Endothelial cell (in vitro differentiated cells): Measurements from ENCODE around the gene ACBD6. TPM values are rescaled to one million over a fixed set of nuclear protein-coding genes. Genes with fewer than 3 reads are reported as not detected.

Experiments
- DNase-seq: peaks from one replicate; pipeline ENCODE4 v3.0.0; 2021; ENCODE audit warnings: low spot score
- H3K27ac Mint-ChIP-seq: one replicate; pipeline ENCODE4 v1.8.0; 2021; ENCODE audit warnings: mixed read lengths, inconsistent platforms; ENCODE audit not compliant: unreplicated experiment
- H3K27me3 Mint-ChIP-seq: one replicate; pipeline ENCODE4 v1.8.0; 2021; ENCODE audit warnings: mild to moderate bottlenecking, moderate library complexity, mixed read lengths, inconsistent platforms; ENCODE audit not compliant: unreplicated experiment
- H3K36me3 Mint-ChIP-seq: one replicate; pipeline ENCODE4 v1.8.0; 2021; ENCODE audit warnings: mild to moderate bottlenecking, low read depth, mixed read lengths, inconsistent platforms; ENCODE audit not compliant: unreplicated experiment
- H3K4me1 Mint-ChIP-seq: one replicate; pipeline ENCODE4 v1.8.0; 2021; ENCODE audit warnings: mild to moderate bottlenecking, mixed read lengths, inconsistent platforms; ENCODE audit not compliant: unreplicated experiment
- H3K4me3 Mint-ChIP-seq: one replicate; pipeline ENCODE4 v1.8.0; 2021; ENCODE audit warnings: mild to moderate bottlenecking, mixed read lengths, inconsistent platforms; ENCODE audit not compliant: unreplicated experiment
- H3K9me3 Mint-ChIP-seq: one replicate; pipeline ENCODE4 v1.8.0; 2021; ENCODE audit warnings: mixed read lengths, inconsistent platforms; ENCODE audit not compliant: unreplicated experiment
- total RNA-seq: library from RNA; stranded (reverse); fragmentation: NEBNext Ultra II Directional; extraction: Animal tissue kit (Norgen Biotek cat#: 25700); gene quantifications from one replicate; pipeline ENCODE4 v1.2.1, GENCODE V29; 2021; ENCODE audit not compliant: unreplicated experiment
- TF ChIP-seq, protein P1 (sequence below): fragments of 200-600 bp; sonication (generic); IDR thresholded peaks from one replicate; pipeline ENCODE4 v1.5.0; 2021; ENCODE audit warnings: antibody characterized with exemption; ENCODE audit not compliant: unreplicated experiment

ACBD6 gene
- total RNA-seq, 1 donor from 2014 or later, result 46.5 TPM

DNA sequence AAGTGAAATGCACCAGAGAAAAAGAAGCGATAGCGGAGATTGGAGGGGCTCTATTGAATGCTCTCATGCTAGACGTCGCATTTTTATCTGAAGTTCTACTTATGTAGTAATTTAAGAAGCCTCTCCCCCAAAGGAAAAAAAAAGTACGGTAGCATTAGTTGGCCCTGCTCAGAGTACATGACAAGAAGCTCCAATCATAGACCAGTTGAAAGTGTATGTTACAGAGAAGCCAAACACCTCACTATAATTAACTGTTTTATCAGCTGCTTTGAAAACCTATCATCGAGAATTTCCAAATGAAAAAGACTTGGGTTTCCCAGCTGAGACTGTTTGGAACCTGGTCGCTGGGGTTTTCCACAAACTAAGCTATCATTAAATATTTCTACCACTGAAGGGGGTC, 36.8 kb upstream of the ACBD6 start:
- Mint-ChIP-seq H3K9me3 (no peaks in the 10 kb centered on the region), H3K4me1 (peaks cover 3% of the 10 kb centered on the region), H3K4me3 (no peak overlapping the region), H3K27me3 (no peaks in the 10 kb centered on the region), H3K36me3 (no peaks in the 10 kb centered on the region), H3K27ac (no peak overlapping the region)
- no peak for DNase-seq
- TF ChIP-seq, protein P1, sequence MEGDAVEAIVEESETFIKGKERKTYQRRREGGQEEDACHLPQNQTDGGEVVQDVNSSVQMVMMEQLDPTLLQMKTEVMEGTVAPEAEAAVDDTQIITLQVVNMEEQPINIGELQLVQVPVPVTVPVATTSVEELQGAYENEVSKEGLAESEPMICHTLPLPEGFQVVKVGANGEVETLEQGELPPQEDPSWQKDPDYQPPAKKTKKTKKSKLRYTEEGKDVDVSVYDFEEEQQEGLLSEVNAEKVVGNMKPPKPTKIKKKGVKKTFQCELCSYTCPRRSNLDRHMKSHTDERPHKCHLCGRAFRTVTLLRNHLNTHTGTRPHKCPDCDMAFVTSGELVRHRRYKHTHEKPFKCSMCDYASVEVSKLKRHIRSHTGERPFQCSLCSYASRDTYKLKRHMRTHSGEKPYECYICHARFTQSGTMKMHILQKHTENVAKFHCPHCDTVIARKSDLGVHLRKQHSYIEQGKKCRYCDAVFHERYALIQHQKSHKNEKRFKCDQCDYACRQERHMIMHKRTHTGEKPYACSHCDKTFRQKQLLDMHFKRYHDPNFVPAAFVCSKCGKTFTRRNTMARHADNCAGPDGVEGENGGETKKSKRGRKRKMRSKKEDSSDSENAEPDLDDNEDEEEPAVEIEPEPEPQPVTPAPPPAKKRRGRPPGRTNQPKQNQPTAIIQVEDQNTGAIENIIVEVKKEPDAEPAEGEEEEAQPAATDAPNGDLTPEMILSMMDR, result no peak

DNA sequence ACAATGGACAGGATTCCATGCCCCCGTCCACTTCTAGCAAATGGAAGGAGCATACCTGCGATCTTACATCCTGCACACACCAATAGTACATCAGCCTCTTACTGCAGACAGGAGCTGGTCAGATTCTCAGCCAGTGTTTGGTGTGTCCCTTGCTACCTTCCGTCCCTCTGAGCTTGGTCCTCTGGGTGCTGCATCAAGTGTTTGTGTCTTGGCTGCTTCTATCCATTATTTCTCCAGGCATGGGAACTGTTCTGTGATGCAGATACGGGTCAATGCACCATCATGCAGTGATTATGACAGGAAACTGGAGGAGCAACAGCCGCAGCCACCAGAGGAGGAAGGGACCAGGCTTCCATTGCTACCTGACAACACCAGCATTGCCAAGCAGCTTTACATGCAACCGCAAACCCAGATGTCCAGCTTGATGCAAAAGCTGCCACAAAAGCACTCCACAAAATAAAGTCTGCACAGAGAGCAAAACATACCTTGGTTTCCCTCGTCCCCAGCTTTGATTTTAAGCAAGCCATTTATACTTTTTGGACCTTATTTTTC, 34.5 kb upstream of the ACBD6 start:
- H3K36me3 Mint-ChIP-seq, result no peaks in the 10 kb centered on the region
- no peaks in the 10 kb centered on the region for H3K27me3 Mint-ChIP-seq
- no peak overlapping the region for H3K27ac Mint-ChIP-seq
- DNase-seq, result no peak
- no peaks in the 10 kb centered on the region for H3K9me3 Mint-ChIP-seq
- peaks cover 15% of the 10 kb centered on the region for H3K4me1 Mint-ChIP-seq
- TF ChIP-seq, protein P1, result no peak
- H3K4me3 Mint-ChIP-seq, result no peak overlapping the region

DNA sequence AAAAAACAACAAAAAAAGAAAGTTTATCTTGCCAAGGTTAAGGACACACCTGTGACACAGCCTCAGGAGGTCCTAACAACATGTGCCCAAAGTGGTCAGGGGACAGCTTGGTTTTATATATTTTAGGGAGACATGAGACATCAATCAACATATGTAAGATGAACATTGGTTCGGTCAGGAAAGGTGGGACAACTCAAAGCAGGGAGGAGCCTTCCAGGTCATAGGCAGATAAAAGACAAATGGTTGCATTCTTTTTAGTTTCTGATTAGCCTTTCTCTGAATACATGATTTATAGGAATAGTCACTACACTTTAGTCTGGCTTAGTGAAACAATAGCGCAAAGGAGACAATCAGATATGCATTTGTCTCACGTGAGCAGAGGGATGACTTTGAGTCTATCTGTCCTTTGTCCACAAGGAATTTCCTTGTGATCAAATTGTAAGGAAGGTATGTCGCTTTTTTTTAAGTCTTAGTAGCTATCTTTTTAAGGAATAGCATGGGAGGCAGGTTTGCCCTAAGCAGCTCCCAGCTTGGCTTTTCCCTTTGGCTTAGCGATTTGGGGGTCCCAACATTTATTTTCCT, 33.1 kb upstream of the ACBD6 start:
- TF ChIP-seq, protein P1, result no peak
- no peaks in the 10 kb centered on the region for H3K9me3 Mint-ChIP-seq
- peaks cover 18% of the 10 kb centered on the region for H3K4me1 Mint-ChIP-seq
- H3K27ac Mint-ChIP-seq, result no peak overlapping the region
- no peaks in the 10 kb centered on the region for H3K27me3 Mint-ChIP-seq
- DNase-seq, result no peak
- no peaks in the 10 kb centered on the region for H3K36me3 Mint-ChIP-seq
- H3K4me3 Mint-ChIP-seq, result no peak overlapping the region

DNA sequence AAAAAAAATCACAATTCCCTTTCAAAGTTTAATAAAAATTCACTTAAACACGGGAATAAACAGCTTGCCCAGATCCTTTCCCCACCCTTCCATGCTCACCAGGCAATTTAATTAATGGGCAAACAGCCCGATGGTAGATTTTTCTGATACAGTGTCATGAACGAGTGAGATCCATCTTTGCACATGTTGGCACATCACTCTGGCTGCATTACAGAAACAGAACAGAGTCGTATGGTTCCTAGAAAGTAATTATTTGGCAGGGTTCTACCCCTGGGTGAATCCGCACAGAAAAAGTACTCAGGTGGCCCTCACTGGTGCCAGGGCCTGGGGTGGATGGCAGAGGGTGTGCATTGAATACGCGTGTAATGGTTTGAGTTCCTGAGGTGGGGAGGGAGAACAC, 31.8 kb upstream of the ACBD6 start:
- Mint-ChIP-seq H3K9me3 (no peaks in the 10 kb centered on the region), H3K27ac (no peak overlapping the region), H3K4me3 (no peak overlapping the region), H3K27me3 (peaks cover 1% of the 10 kb centered on the region), H3K36me3 (no peaks in the 10 kb centered on the region), H3K4me1 (peaks cover 30% of the 10 kb centered on the region)
- TF ChIP-seq, protein P1, result no peak
- DNase-seq, result no peak

DNA sequence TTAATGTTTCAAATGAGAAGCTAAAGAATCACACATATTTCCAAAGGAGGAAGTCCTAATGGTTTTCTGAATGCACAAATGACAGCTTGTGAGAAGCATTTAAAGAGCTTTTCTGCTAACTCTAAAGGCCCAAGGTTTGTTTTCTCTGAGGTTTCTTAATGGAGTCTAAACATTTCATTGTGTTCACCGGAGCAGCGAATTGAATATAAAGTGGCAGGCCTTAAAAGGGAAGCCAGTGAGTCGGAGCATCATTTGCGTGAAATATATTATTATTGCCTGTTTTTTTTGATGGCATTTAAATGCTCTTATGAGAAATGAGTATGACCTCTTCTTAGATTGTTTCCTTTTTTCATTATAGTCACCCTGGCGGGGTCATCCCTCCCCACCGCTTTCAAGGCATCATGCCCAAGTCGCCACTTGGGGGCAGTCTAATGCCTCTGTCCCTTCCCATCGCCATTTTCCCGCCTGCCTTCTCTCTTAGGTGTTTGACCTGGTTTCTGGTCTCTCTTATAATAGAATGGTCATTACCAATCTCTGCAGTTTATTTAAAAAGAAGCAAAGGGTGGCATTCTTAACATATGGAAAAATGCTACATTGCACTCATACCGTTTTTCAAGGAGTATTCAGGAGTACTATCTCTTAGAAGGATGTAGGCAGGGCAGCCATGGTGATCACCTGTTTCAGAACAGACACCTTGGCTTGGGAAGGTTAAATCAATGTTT, 31.1 kb upstream of the ACBD6 start:
- Mint-ChIP-seq H3K4me1 (peaks cover 35% of the 10 kb centered on the region), H3K4me3 (no peak overlapping the region), H3K9me3 (no peaks in the 10 kb centered on the region), H3K36me3 (no peaks in the 10 kb centered on the region), H3K27me3 (peaks cover 2% of the 10 kb centered on the region), H3K27ac (no peak overlapping the region)
- peak; percentile 77 for DNase-seq
- TF ChIP-seq, protein P1, result peak; percentile 86
